ENCODE results near the gene HSD3B1. TPM values are rescaled to one million over a fixed set of nuclear protein-coding genes. Genes with fewer than 3 reads are reported as not detected.

Gene HSD3B1
- total and polyA plus RNA-seq, 2 experiments from 2014 or later: not detected

GRCh38 chr1:119470958-119471357, 36.1 kb upstream of the HSD3B1 start:
- no peak for ATAC-seq
- H3K9me3 Mint-ChIP-seq: no peaks in the 10 kb centered on the region
- H3K4me3 Mint-ChIP-seq: no peak overlapping the region
- no peaks in the 10 kb centered on the region for H3K36me3 Mint-ChIP-seq (ENCODE audit: low read depth)
- H3K4me1 ChIP-seq (ENCODE audit: insufficient read depth): peaks cover 8% of the 10 kb centered on the region
- no peaks in the 10 kb centered on the region for H3K27me3 ChIP-seq (ENCODE audit: insufficient read depth)
- no peak for TF ChIP-seq CREB1 (CRISPR knock-in tag; IDR thresholded peaks at IDR 0.05; ENCODE audit: low read depth)
- TF ChIP-seq EZH2phosphoT487 (IDR thresholded peaks at IDR 0.05; ENCODE audit: unreplicated experiment): no peak
- no peak for TF ChIP-seq ETS1 (IDR thresholded peaks at IDR 0.05)
- no peak for TF ChIP-seq STAT1 (IDR thresholded peaks at IDR 0.05; ENCODE audit: unreplicated experiment)
- no peak for TF ChIP-seq ZNF114 (CRISPR knock-in tag; IDR thresholded peaks at IDR 0.05)
- TF ChIP-seq ZNF331 (CRISPR knock-in tag; IDR thresholded peaks at IDR 0.05; ENCODE audit: low read depth): no peak
- TF ChIP-seq EZH2 (IDR thresholded peaks at IDR 0.05; ENCODE audit: low read depth, unreplicated experiment): no peak
- TF ChIP-seq CTCF (conservative IDR thresholded peaks at IDR 0.05; ENCODE audit: low read depth in 2 of 2): no peak
- no peak for TF ChIP-seq NANOG (IDR thresholded peaks at IDR 0.05; ENCODE audit: borderline replicate concordance)
- no peak for TF ChIP-seq JUNB (IDR thresholded peaks at IDR 0.05; ENCODE audit: unreplicated experiment)
- TF ChIP-seq POLR2AphosphoS5 (IDR thresholded peaks at IDR 0.05; ENCODE audit: low read depth): no peak
- no peak for TF ChIP-seq ZNF462 (CRISPR knock-in tag; IDR thresholded peaks at IDR 0.05)
- no peaks in the 10 kb centered on the region for H4K20me1 ChIP-seq (replicated peaks; ENCODE audit: insufficient read depth)
- H2AFZ ChIP-seq: no peak overlapping the region
- peaks cover 16% of the 10 kb centered on the region for H3K4me1 Mint-ChIP-seq
- H3K79me2 ChIP-seq (replicated peaks; ENCODE audit: insufficient read depth): no peaks in the 10 kb centered on the region
- H3K4me3 ChIP-seq: no peak overlapping the region
- no peak overlapping the region for H3K4me2 ChIP-seq
- peaks cover 4% of the 10 kb centered on the region for H3K27me3 Mint-ChIP-seq (ENCODE audit: insufficient read depth, low read depth, poor library complexity)
- no peaks in the 10 kb centered on the region for H3K36me3 ChIP-seq (ENCODE audit: insufficient read depth)
- DNase-seq (ENCODE audit: low spot score): no peak
- H3K27ac Mint-ChIP-seq: no peak overlapping the region
- H3K9me2 ChIP-seq (ENCODE audit: insufficient read depth): peaks cover 12% of the 10 kb centered on the region; the same call in 1 of the 2 replicates
- no peaks in the 10 kb centered on the region for H3F3A ChIP-seq (replicated peaks; ENCODE audit: low read depth)
- H3K27ac ChIP-seq (ENCODE audit: low read depth): no peak overlapping the region
